Calu3 (cell line): ENCODE results near the gene ZNF77. TPM values are rescaled to one million over a fixed set of nuclear protein-coding genes. Genes with fewer than 3 reads are reported as not detected.
"Not testable (repeated sequence)": the region's sequence is repeated elsewhere in the genome, so short reads cannot be mapped to it uniquely, and the experiment has no call there.

Experiments
- BruUV-seq: library from RNA; stranded (reverse); fragments of 400-500 nt; replicated peaks from 2 replicates; lab custom pipeline; 2021; lab: Mats Ljungman, UMichigan
- CTCF ChIA-PET: fragments of 300-600 bp; sonication (Branson Sonifier 250); formaldehyde crosslinking; loops from one replicate; lab custom pipeline; 2022; ENCODE audit warnings: antibody characterized with exemption; lab: Charles Lee
- DNase-seq: peaks from one replicate; pipeline ENCODE4 v3.0.0; 2022
- H3K27ac Mint-ChIP-seq: one replicate; pipeline ENCODE4 v1.8.0; 2022; ENCODE audit warnings: mixed read lengths; ENCODE audit not compliant: unreplicated experiment
- H3K27me3 Mint-ChIP-seq: one replicate; pipeline ENCODE4 v1.8.0; 2022; ENCODE audit warnings: mixed read lengths; ENCODE audit not compliant: unreplicated experiment
- H3K36me3 Mint-ChIP-seq: one replicate; pipeline ENCODE4 v1.8.0; 2022; ENCODE audit warnings: mild to moderate bottlenecking, moderate library complexity, mixed read lengths; ENCODE audit not compliant: insufficient read depth, unreplicated experiment
- H3K4me1 Mint-ChIP-seq: one replicate; pipeline ENCODE4 v1.8.0; 2022; ENCODE audit warnings: mild to moderate bottlenecking, low read depth, mixed read lengths; ENCODE audit not compliant: unreplicated experiment
- H3K4me3 Mint-ChIP-seq: one replicate; pipeline ENCODE4 v1.8.0; 2022; ENCODE audit warnings: mild to moderate bottlenecking, low read depth, moderate library complexity, mixed read lengths; ENCODE audit not compliant: unreplicated experiment
- H3K9me3 Mint-ChIP-seq: one replicate; pipeline ENCODE4 v1.8.0; 2022; ENCODE audit warnings: low read depth, mixed read lengths; ENCODE audit not compliant: unreplicated experiment
- CTCF ChIP-seq: fragments of 200-600 bp; IDR thresholded peaks from one replicate; pipeline ENCODE4 v1.8.0; 2022; ENCODE audit warnings: antibody characterized with exemption; ENCODE audit not compliant: unreplicated experiment
- intact Hi-C: fragments of 100-400 bp; cut with micrococcal nuclease; formaldehyde crosslinking; loops from one replicate; pipeline ENCODE4 v1.10.0; 2022; ENCODE audit not compliant: unreplicated experiment
- total RNA-seq: library from RNA; stranded (reverse); gene quantifications from 2 replicates; pipeline ENCODE4 v1.2.3, GENCODE V29; 2022

The ZNF77 gene
- total RNA-seq, 1 experiment from 2014 or later, result 5.0 TPM

- Mint-ChIP-seq H3K27ac (no peak overlapping the region), H3K27me3 (no peaks in the 10 kb centered on the region), H3K4me3 (no peak overlapping the region), H3K4me1 (no peaks in the 10 kb centered on the region), H3K36me3 (no peaks in the 10 kb centered on the region), H3K9me3 (no peaks in the 10 kb centered on the region)
- DNase-seq, result no peak
- intact Hi-C loops, result no loop called here
- BruUV-seq, result no TSS peak
- CTCF ChIA-PET, result interaction anchor here (1.7 kb wide), 1 partner anchor 17 kb away, joined by 3 read pairs; no protein-coding TSS in a partner anchor
- TF ChIP-seq CTCF, result no peak
Observed at GRCh38 chr19:2970201-2970835, 25.5 kb upstream of the ZNF77 start.

DNA sequence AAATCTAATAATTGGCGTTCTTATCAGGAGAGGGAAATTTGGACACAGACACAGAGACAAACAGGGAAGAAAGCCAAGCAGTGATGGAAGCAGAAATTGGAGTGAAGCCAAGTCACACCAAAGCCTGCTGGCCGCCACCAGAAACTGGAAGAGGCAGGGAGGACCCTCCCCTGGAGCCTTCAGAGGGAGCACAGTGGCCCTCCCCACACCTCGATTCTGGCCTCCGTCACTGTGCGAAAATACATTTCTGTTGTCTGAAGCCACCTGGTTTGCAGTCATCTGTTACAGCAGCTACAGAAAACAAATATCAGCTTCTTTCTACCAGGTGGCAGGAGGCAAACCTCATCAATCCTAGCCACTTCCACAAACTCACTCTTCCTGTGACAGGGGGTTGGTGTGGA is 24.3 kb upstream of the ZNF77 start:
- H3K4me1 Mint-ChIP-seq, result no peaks in the 10 kb centered on the region
- H3K9me3 Mint-ChIP-seq, result no peaks in the 10 kb centered on the region
- DNase-seq, result no peak
- no peak overlapping the region for H3K27ac Mint-ChIP-seq
- TF ChIP-seq CTCF, result no peak
- H3K27me3 Mint-ChIP-seq, result no peaks in the 10 kb centered on the region
- H3K36me3 Mint-ChIP-seq, result no peaks in the 10 kb centered on the region
- CTCF ChIA-PET, result no interaction called here
- intact Hi-C loops, result no loop called here
- H3K4me3 Mint-ChIP-seq, result no peak overlapping the region
- no TSS peak for BruUV-seq

- intact Hi-C loops, result no loop called here
- H3K27ac Mint-ChIP-seq, result no peak overlapping the region
- TF ChIP-seq CTCF, result no peak
- H3K27me3 Mint-ChIP-seq, result no peaks in the 10 kb centered on the region
- H3K9me3 Mint-ChIP-seq, result no peaks in the 10 kb centered on the region
- DNase-seq, result no peak
- no peak overlapping the region for H3K4me3 Mint-ChIP-seq
- BruUV-seq, result no TSS peak
- H3K4me1 Mint-ChIP-seq, result no peaks in the 10 kb centered on the region
- H3K36me3 Mint-ChIP-seq, result no peaks in the 10 kb centered on the region
- CTCF ChIA-PET, result no interaction called here
Observed at GRCh38 chr19:2967972-2968371, 23.2 kb upstream of the ZNF77 start.

DNA sequence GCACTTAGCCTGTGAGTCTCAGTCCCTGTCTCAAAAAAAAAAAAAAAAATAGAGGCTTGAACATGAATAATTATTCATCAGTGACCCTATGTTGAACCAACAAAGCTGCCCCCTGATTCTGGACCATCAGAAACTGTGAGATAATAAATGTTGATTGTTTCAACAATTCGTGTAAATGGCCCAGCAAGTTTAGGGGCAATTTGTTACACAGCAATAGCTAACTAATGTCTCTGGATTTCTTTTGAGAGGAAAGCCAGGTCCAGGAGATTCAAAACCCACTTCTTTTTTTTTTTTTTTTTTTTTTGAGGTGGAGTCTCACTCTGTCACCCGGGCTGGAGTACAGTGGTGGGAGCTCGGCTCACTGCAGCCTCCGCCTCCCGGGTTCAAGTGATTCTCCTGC is 20.1 kb upstream of the ZNF77 start:
- DNase-seq, result no peak
- Mint-ChIP-seq H3K27me3 (no peaks in the 10 kb centered on the region), H3K36me3 (no peaks in the 10 kb centered on the region), H3K27ac (no peak overlapping the region), H3K4me3 (no peak overlapping the region), H3K9me3 (no peaks in the 10 kb centered on the region), H3K4me1 (no peaks in the 10 kb centered on the region)
- CTCF ChIA-PET, result interaction anchor here (0.6 to 1.8 kb wide), 3 partner anchors 90 to 373 kb away, joined by 4 to 6 read pairs (median 6); no protein-coding TSS in a partner anchor
- intact Hi-C loops, result no loop called here
- BruUV-seq, result no TSS peak
- no peak for TF ChIP-seq CTCF

DNA sequence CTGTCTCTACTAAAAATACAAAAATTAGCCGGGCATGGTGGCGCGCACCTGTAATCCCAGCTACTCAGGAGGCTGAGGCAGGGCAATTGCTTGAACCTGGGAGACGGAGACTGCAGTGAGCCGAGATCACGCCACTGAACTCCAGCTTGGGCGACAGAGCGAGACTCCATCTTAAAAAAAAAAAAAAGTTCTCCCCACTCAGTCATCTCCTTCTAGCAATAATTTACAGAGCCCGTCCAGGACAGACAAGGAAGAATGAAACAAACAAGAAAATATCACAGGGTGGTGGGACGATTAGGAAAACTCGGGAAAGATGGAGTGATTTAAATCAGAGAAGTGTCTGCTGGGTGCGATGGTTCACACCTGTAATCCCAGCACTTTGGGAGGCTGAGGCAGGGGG is 18.9 kb upstream of the ZNF77 start:
- H3K4me3 Mint-ChIP-seq, H3K4me1 Mint-ChIP-seq, DNase-seq, H3K27me3 Mint-ChIP-seq, H3K36me3 Mint-ChIP-seq, H3K9me3 Mint-ChIP-seq, intact Hi-C loops, BruUV-seq: not testable (repeated sequence)
- peak overlapping the region; percentile 56 for H3K27ac Mint-ChIP-seq
- CTCF ChIA-PET, result interaction anchor here (0.6 to 1.8 kb wide), 4 partner anchors 13 to 339 kb away, joined by 3 to 6 read pairs (median 5); no protein-coding TSS in a partner anchor
